Measurements from ENCODE around the gene OR2T10. TPM values are rescaled to one million over a fixed set of nuclear protein-coding genes. Genes with fewer than 3 reads are reported as not detected.
"Not testable (repeated sequence)": the region's sequence is repeated elsewhere in the genome, so short reads cannot be mapped to it uniquely, and the experiment has no call there.

OR2T10 gene, protein sequence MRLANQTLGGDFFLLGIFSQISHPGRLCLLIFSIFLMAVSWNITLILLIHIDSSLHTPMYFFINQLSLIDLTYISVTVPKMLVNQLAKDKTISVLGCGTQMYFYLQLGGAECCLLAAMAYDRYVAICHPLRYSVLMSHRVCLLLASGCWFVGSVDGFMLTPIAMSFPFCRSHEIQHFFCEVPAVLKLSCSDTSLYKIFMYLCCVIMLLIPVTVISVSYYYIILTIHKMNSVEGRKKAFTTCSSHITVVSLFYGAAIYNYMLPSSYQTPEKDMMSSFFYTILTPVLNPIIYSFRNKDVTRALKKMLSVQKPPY
- total RNA-seq (not detected), polyA plus RNA-seq (not detected), total RNA-seq (0 reads per million in 6 experiments)

DNA sequence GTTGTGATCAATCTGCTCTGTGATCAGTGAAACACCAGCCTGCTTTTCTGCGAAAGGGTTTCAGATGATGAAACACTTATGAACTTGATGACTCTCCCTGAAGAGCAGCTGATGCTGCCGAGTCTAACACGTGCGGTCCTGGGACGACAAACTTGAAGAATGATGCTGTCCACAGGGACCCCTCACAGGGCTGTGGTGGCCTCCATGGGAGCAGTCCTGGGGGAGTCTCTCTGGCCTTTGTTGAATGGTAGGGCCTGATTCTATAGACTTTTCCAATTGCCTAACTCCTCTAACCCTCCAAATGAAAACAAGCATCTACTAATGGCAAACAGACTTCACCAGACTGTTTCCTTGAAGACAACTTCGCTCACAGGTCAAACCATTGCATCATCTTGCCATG lies at the start of gene OR2T10:
Gene OR2T10 (minus strand): TSS at position 112 of the 400 bp plus-strand sequence. CDS start 3,932 bp downstream, outside the sequence.
- H3K36me3 Mint-ChIP-seq = no peaks in the 10 kb centered on the region
- H3K4me1 Mint-ChIP-seq = peaks cover 3 to 7% (median 5%) of the 10 kb centered on the region in 4 donors
- POLR2A ChIA-PET = no interaction called here
- no peak within 1 kb of the TSS for H3K4me3 Mint-ChIP-seq
- H3K27me3 Mint-ChIP-seq = peaks cover 0 to 3% (median 0%) of the 10 kb centered on the region in 5 donors
- no peak for ATAC-seq
- H3K9me3 Mint-ChIP-seq = no peaks in the 10 kb centered on the region
- DNase-seq = no peak
- H3K27ac Mint-ChIP-seq = peak within 1 kb of the TSS in 1 of 10 donors; percentile 19

DNA sequence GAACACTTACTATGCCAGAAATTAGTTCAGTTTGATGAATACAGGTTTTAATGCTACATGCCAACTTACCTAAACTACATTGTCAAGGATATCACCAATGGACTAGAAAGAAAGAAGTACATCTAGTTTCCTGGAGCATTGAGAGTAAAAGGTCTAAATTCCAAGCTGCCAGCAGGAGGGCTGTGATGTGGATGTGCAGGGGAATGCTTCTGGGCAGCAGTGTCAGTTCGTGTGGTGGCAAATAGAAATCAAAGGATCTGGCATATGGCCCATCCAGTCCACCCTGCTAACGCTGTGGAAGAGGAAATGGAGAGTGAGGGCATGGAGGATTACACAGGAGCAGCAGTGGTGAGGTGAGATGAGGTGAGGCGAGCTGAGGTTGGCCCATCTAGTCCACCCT lies 47.7 kb upstream of the OR2T10 start, which contains the start of gene OR2T35:
Gene OR2T35 (minus strand): TSS at position 101 of the 400 bp plus-strand sequence. CDS start 6,020 bp downstream, outside the sequence.
- H3K9me3 Mint-ChIP-seq, H3K36me3 Mint-ChIP-seq, H3K27ac Mint-ChIP-seq, H3K27me3 Mint-ChIP-seq, H3K4me1 Mint-ChIP-seq, POLR2A ChIA-PET, ATAC-seq, DNase-seq, H3K4me3 Mint-ChIP-seq: not testable (repeated sequence)

DNA sequence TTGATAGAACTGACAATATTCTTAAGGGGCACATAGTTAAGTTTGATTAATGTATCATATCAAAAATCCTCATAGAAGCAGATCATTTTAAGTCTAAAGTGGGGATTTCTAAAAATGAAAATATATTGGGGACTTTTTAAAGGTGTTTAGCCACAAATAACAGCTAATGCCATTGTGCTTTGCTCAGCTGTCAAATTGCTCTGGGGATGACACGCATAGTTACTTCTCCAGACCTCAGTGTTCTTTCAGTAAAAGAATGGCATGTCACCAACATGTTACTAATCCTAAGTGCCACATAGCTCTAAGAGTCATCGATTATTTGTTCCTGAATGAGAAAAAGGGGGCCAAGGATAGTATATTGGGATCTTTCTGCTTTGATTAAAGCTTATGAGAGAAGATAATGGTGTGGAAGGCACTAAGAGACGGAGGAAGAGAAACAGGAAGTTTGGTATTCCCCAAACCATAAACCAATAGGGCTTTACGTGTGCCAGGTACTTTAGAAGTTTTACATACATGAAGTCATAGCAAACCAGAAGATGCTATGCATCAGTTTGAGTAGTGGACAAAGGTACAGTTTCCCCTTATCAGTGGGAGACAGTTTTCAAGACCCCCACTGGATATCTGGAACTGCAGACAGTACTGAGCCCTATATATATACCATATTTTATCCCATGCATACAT lies 45.6 kb upstream of the OR2T10 start:
- H3K27ac Mint-ChIP-seq, POLR2A ChIA-PET, H3K27me3 Mint-ChIP-seq, H3K9me3 Mint-ChIP-seq, DNase-seq, H3K4me3 Mint-ChIP-seq, H3K36me3 Mint-ChIP-seq, H3K4me1 Mint-ChIP-seq: not testable (repeated sequence)
- peak in 1 of 2 donors; percentile 39 for ATAC-seq

DNA sequence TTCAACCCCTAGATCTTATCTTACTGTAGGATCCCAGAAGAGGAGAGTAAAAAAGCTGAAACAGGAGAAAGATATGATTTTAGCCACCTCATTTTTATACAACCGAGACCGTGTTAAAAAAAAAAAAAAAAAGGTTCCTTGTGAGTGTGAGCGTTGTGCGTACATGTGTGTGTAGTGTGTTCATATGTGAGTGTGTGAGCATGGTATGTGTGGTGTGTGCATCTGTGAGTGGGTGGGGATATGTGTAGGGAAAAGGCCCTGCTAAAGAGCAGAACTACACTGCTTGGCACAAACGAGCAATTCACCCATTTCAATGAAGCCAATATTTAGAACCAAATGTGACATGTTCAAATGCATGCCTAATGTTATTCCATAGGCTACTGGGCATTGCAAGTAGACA lies 44.1 kb upstream of the OR2T10 start:
- POLR2A ChIA-PET, H3K4me1 Mint-ChIP-seq, H3K27ac Mint-ChIP-seq, ATAC-seq, DNase-seq, H3K4me3 Mint-ChIP-seq, H3K27me3 Mint-ChIP-seq, H3K36me3 Mint-ChIP-seq, H3K9me3 Mint-ChIP-seq: not testable (repeated sequence)

DNA sequence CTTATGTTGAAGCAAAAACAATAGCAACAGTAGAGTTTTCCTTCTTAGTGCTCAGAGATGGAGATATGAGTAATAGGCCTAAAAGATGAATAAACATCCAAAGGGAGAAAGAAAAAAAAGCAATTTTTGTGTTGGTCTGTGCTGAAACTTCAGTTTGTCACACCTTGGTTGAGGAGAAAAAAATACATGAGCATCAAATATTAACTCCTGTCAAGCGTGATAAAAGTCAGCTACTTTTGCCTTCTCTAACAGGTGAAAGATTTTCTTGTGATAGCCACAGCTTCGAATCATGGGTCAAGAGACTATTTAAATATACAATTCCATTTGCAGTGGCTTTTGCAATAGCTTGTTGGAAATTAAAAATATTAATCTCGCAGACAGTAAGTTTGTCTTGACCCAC lies 43.4 kb upstream of the OR2T10 start:
- ATAC-seq, H3K4me3 Mint-ChIP-seq, POLR2A ChIA-PET, H3K27ac Mint-ChIP-seq, H3K36me3 Mint-ChIP-seq, DNase-seq, H3K4me1 Mint-ChIP-seq, H3K27me3 Mint-ChIP-seq, H3K9me3 Mint-ChIP-seq: not testable (repeated sequence)

DNA sequence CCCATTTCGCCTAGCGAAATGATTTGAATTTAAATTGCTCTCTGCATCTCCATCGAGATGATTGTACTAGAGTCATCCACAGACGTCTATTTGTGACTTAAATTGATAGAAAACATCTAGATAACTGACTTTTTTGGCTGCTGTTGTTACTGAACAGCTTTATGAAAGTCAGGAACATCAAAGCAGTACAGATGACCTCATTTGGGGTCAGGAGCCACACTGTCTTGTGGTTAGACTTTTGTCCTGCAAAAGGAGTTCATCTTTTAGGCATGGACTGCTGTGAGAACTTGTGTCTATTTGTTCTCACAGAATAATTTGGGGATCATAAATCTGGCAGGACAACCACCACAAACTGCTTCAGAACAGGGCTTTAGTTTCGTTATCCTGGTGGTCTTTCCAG lies 42.2 kb upstream of the OR2T10 start:
- not testable (repeated sequence) for H3K36me3 Mint-ChIP-seq

DNA sequence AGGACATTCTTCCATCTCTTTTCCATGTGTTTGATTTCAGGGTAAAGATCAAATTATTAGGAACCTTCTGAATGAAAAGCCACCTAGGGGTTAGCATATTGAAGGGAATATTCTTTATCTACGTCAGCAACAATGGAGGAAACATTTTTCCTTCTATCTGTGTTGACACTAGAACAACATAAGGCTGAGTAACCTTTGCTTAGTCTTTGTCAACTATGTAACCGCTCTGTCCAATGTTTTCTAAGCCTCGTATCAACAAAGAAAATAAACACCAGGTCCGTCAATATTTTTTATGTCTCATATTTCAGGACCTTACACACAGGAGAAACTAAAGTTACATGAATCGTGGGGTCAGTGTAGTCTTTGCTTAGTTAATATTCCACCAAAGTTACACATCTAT lies 39.1 kb upstream of the OR2T10 start:
- ATAC-seq, H3K36me3 Mint-ChIP-seq, H3K4me3 Mint-ChIP-seq, H3K27me3 Mint-ChIP-seq, H3K27ac Mint-ChIP-seq, POLR2A ChIA-PET, H3K4me1 Mint-ChIP-seq, H3K9me3 Mint-ChIP-seq, DNase-seq: not testable (repeated sequence)

More for the DNA sequence above, 42.2 kb upstream of the OR2T10 start:
- ATAC-seq, H3K4me1 Mint-ChIP-seq, DNase-seq, H3K27me3 Mint-ChIP-seq, H3K9me3 Mint-ChIP-seq, H3K4me3 Mint-ChIP-seq, POLR2A ChIA-PET, H3K27ac Mint-ChIP-seq: not testable (repeated sequence)

DNA sequence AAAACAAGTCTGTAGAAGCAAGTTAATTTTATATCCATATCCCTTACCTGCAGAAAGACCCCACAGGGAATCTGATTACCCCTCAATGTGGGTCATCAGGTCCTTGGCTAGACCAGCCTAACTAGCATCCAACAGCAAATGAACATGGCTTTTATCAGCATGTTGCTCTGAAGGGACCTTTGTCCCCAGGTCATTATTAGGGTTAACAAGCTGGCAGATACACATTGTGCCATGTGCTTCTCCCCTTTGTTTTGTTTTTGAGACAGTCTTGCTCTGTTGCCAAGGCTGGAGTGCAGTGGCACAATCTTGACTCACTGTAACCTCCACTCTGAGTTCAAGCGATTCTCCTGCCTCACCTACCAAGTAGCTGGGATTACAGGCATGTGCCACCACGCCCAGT lies 37.5 kb upstream of the OR2T10 start, which contains the start of gene OR2T11:
Gene OR2T11 (minus strand): TSS at position 101 of the 400 bp plus-strand sequence. CDS start 7,963 bp downstream, outside the sequence.
- H3K9me3 Mint-ChIP-seq, H3K27me3 Mint-ChIP-seq, POLR2A ChIA-PET, DNase-seq, H3K4me1 Mint-ChIP-seq, H3K27ac Mint-ChIP-seq, ATAC-seq, H3K4me3 Mint-ChIP-seq, H3K36me3 Mint-ChIP-seq: not testable (repeated sequence)

DNA sequence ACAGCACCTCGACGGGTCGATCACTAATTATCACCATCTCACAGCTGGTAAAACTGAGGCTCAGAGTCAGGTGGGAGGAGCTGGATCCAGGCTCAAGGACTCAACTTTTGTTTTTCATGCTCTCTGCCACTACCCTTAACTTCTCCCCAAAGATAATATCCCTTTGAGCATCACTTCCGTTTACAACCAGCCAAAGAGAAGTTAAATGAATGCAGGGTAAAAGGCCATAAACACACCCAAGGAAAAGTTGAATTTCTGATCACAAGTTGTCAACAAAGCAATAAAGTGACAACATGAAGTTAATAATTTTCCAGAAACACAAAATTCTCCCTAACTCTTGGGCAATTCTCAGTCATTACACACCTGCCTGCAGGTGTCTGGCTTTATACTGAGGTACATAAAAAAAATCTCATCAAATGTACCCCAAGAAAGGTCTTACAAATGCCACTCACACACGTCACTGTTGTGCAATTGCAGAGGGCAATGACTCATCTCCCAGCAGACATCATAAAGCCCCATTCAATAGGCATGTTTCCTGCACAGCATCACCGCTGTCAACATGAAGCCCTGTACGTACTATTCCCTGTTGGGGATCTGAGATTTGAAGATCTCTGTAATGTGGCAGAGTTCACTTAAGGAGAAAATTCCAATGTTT lies 34.0 kb upstream of the OR2T10 start:
- ATAC-seq = no peak
- POLR2A ChIA-PET = no interaction called here

DNA sequence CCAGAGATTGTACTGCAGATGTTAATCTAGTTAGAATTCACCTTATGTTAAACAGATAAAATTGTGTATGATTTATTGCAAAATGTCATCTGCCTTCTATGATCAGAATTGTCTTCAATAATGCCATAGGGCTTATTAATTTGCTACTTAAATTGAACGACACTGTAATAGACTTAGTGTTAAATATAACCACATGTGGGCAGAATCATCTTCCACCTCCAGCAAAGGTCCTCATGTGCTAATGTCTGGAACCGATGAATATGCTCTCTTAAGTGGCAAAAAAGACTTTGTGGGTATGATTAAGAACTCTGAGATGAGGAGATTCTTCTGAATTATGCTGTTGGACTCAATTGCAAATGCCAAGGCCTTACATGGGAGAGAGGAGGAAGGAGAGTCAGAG lies 33.1 kb upstream of the OR2T10 start:
- Mint-ChIP-seq H3K4me1 (no peaks in the 10 kb centered on the region), H3K27me3 (peaks cover 0 to 3% (median 0%) of the 10 kb centered on the region in 5 donors)

More for the DNA sequence above, 34.0 kb upstream of the OR2T10 start:
- Mint-ChIP-seq H3K27ac (no peak overlapping the region), H3K9me3 (no peaks in the 10 kb centered on the region), H3K4me1 (no peaks in the 10 kb centered on the region), H3K27me3 (peaks cover 0 to 3% (median 0%) of the 10 kb centered on the region in 5 donors), H3K36me3 (no peaks in the 10 kb centered on the region), H3K4me3 (no peak overlapping the region)
- no peak for DNase-seq

DNA sequence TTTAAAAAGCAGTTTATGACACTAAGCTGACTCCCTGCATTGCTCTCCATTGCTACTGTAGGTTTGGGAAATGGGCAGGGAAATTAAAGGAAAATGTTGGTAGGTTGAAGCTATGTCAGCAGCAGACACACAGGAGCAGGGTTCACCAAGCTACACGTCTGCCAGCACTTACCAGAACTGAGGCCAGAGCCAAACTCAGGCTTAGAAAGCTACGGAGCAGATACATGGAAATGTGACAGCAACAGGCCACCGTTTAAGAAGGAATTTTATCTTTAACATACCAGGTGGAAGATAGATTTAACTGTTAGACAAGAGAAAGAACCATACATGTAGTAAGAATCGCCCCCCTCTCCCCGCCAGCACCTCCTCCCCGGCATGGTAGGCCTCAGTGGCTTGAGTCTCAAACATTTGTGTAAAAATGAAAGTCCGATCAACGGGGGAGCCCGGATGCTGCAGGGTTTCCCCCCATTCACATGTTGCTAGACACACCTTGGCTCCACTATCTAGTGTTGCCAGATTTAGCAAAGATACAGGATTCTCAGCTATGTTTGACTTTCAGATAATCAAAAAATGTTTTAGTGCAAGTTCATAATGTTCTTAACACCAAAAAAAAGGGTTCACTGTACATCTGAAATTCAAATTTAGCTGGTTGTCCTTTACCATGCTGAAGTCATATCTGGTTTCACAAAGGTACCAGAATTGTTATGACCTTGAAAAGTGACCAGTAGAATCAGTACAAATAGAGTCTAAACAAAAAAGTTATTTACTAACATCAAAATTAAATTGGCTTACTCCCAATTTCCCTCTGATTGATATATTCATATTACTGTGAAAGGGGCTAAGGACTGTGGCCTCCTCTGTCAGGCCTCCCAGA lies 30.7 kb upstream of the OR2T10 start:
- H3K27ac Mint-ChIP-seq = no peak overlapping the region
- no peaks in the 10 kb centered on the region for H3K9me3 Mint-ChIP-seq
- no peak overlapping the region for H3K4me3 Mint-ChIP-seq
- H3K4me1 Mint-ChIP-seq = no peaks in the 10 kb centered on the region
- ATAC-seq (no peak), DNase-seq (no peak)
- POLR2A ChIA-PET = no interaction called here
- no peaks in the 10 kb centered on the region for H3K36me3 Mint-ChIP-seq
- peaks cover 0 to 3% (median 0%) of the 10 kb centered on the region in 5 donors for H3K27me3 Mint-ChIP-seq

More for the DNA sequence above, 33.1 kb upstream of the OR2T10 start:
- Mint-ChIP-seq H3K4me3 (no peak overlapping the region), H3K9me3 (no peaks in the 10 kb centered on the region), H3K36me3 (no peaks in the 10 kb centered on the region), H3K27ac (no peak overlapping the region)
- DNase-seq (no peak), ATAC-seq (no peak)
- POLR2A ChIA-PET = no interaction called here

DNA sequence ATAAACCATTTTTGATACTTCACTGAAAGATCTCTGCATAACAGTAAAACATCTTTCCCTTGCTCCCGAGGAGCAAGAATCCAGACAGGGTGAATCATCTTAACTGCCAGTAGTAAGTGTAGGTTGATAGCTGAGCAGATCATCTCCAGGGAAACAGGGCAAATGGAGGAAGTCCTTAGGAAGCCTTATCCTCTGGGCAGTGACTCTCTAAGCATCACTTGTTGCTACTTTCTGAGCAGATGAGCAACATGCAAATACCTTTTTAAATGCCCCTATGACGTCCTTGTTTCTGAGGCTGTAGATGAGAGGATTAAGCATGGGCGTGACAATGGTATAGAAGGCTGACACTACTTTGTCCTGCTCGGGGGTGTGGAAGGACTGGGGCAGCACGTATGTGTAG lies 28.5 kb upstream of the OR2T10 start:
- Mint-ChIP-seq H3K27me3 (peaks cover 0 to 3% (median 0%) of the 10 kb centered on the region in 5 donors), H3K36me3 (no peaks in the 10 kb centered on the region), H3K4me1 (peaks cover 0 to 1% (median 0%) of the 10 kb centered on the region in 4 donors), H3K4me3 (no peak overlapping the region), H3K27ac (no peak overlapping the region), H3K9me3 (no peaks in the 10 kb centered on the region)
- ATAC-seq (no peak), DNase-seq (no peak)
- POLR2A ChIA-PET = no interaction called here
